Activated T-cell treated with anti-CD3 and anti-CD28 coated beads, Interleukin-2, amount 50 U/mL, for 4 hours (primary cell): ENCODE data around the gene DCST2. TPM values are rescaled to one million over a fixed set of nuclear protein-coding genes. Genes with fewer than 3 reads are reported as not detected.

Source experiments
- ATAC-seq, 2 donors: fragments of 200-7000 bp; cut with Tn5 transposase; one replicate each; pipeline ENCODE4 v1.10.0; 2021
- DNase-seq: peaks from one replicate; pipeline ENCODE4 v3.0.0-alpha.2; 2020
- H3K27me3 Mint-ChIP-seq: one replicate; pipeline ENCODE4 v1.8.0; 2021; ENCODE audit warnings: low read depth, mixed read lengths
- H3K36me3 Mint-ChIP-seq: one replicate; pipeline ENCODE4 v1.8.0; 2022; ENCODE audit warnings: mixed read lengths; ENCODE audit not compliant: insufficient read depth
- H3K4me1 Mint-ChIP-seq: one replicate; pipeline ENCODE4 v1.8.0; 2021; ENCODE audit warnings: low read depth, mixed read lengths
- H3K4me3 Mint-ChIP-seq: one replicate; pipeline ENCODE4 v1.8.0; 2021; ENCODE audit warnings: mild to moderate bottlenecking, moderate library complexity, mixed read lengths
- H3K9me3 Mint-ChIP-seq: one replicate; pipeline ENCODE4 v1.8.0; 2021; ENCODE audit warnings: mixed read lengths
- total RNA-seq, 3 donors: library from RNA; stranded (reverse); gene quantifications; one replicate each; pipeline ENCODE4 v1.2.1, GENCODE V29; 2021

DCST2 gene
- total RNA-seq, 3 donors from 2014 or later, result 0.08 TPM; not detected in 2

- no peak overlapping the region for H3K4me3 Mint-ChIP-seq
- H3K27me3 Mint-ChIP-seq, result peaks cover 1% of the 10 kb centered on the region
- no peaks in the 10 kb centered on the region for H3K4me1 Mint-ChIP-seq
- ATAC-seq (no peak), DNase-seq (no peak)
- no peaks in the 10 kb centered on the region for H3K36me3 Mint-ChIP-seq
- H3K9me3 Mint-ChIP-seq, result no peaks in the 10 kb centered on the region
Observed at GRCh38 chr1:155032886-155033285, 695 bp downstream of the DCST2 start.

DNA sequence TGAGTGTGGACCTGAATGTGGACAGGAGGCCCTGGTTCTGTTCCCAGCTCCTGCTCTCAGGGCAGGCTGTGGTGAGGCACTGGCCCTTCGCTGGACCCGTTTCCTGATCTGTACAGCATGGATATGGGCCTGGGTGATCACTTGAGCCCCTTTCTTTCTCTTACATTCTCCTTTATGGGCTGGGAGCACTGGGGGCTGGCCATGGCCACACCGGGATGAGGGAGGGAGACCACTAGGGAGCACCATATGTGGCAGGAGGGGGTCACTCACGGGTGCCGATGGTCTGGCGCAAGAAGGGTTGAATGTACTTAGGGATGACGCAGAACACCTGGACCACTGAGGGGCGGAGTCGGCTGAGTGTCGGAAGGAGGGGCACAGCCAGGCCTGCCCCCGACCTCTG is 2.7 kb downstream of the DCST2 start:
- ATAC-seq, result no peak
- Mint-ChIP-seq H3K4me3 (no peak overlapping the region), H3K4me1 (no peaks in the 10 kb centered on the region), H3K9me3 (no peaks in the 10 kb centered on the region), H3K36me3 (no peaks in the 10 kb centered on the region), H3K27me3 (peaks cover 1% of the 10 kb centered on the region)
- DNase-seq, result no peak

DNA sequence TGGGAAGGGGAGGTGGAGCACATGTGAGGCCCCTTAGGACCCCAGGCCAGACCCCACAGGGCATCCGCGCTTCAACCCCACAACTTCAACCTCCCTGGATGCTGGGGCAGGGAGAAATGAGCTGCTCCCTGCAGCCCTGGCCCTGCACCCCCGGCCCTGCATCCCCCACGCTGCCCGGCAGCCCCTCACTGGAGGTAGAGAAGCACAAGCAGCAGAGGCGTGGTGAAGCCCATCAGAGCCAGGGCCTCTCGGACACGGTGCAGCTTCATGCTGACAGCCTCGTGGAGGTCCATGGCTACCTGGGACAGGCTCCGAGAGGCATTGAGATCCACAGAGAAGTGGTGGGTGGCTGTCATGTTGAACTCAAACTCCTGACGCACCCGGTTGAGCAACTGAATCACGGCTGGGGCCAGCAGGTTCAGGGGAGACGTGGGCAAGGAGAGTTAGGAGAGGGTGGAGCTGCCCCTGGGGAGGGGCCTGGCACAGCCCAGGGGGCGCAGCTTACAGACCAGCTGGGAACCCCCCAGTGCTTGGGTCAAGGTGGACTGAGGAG is 3.3 kb downstream of the DCST2 start:
- Mint-ChIP-seq H3K4me3 (no peak overlapping the region), H3K27me3 (peaks cover 1% of the 10 kb centered on the region)
- ATAC-seq, result no peak

GRCh38 chr1:155029513-155030242 is 3.9 kb downstream of the DCST2 start:
- no peak for ATAC-seq
- H3K27me3 Mint-ChIP-seq, result peaks cover 1% of the 10 kb centered on the region

More for the DNA sequence above, 3.3 kb downstream of the DCST2 start:
- DNase-seq, result no peak
- Mint-ChIP-seq H3K36me3 (no peaks in the 10 kb centered on the region), H3K4me1 (no peaks in the 10 kb centered on the region), H3K9me3 (no peaks in the 10 kb centered on the region)

DNA sequence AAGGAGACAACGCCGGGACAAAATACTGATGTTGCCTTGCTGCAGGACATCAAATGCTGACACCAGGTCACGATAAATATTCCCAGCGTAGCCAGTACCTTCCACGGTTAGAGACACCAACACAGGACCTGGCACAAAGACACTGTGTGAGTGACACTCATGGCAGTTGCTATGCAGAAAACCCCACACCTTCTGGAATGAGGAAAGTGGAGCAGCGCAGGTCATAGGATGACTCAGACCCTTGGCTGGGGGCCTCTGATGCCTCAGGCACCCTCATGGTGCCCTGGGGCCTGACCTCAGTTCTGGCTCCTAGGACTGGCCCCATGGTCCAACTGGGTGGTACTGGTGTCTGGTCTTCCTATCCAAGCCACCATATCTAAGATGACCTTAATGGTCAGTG is 7.0 kb downstream of the DCST2 start:
- DNase-seq (no peak), ATAC-seq (no peak)
- no peaks in the 10 kb centered on the region for H3K36me3 Mint-ChIP-seq
- no peak overlapping the region for H3K4me3 Mint-ChIP-seq
- peaks cover 1% of the 10 kb centered on the region for H3K27me3 Mint-ChIP-seq
- H3K9me3 Mint-ChIP-seq, result no peaks in the 10 kb centered on the region
- H3K4me1 Mint-ChIP-seq, result no peaks in the 10 kb centered on the region

More at GRCh38 chr1:155029513-155030242, 3.9 kb downstream of the DCST2 start:
- Mint-ChIP-seq H3K4me1 (no peaks in the 10 kb centered on the region), H3K36me3 (no peaks in the 10 kb centered on the region), H3K4me3 (no peak overlapping the region), H3K9me3 (no peaks in the 10 kb centered on the region)
- no peak for DNase-seq

GRCh38 chr1:155026154-155026553 is 7.4 kb downstream of the DCST2 start:
- Mint-ChIP-seq H3K36me3 (no peaks in the 10 kb centered on the region), H3K4me3 (no peak overlapping the region), H3K27me3 (peaks cover 1% of the 10 kb centered on the region), H3K9me3 (no peaks in the 10 kb centered on the region), H3K4me1 (no peaks in the 10 kb centered on the region)
- DNase-seq (no peak), ATAC-seq (no peak)

- DNase-seq, result no peak
- Mint-ChIP-seq H3K27me3 (no peaks in the 10 kb centered on the region), H3K36me3 (no peaks in the 10 kb centered on the region), H3K9me3 (no peaks in the 10 kb centered on the region), H3K4me1 (peaks cover 9% of the 10 kb centered on the region), H3K4me3 (no peak overlapping the region)
- no peak for ATAC-seq
Observed at GRCh38 chr1:155024315-155024714, 9.3 kb downstream of the DCST2 start.

DNA sequence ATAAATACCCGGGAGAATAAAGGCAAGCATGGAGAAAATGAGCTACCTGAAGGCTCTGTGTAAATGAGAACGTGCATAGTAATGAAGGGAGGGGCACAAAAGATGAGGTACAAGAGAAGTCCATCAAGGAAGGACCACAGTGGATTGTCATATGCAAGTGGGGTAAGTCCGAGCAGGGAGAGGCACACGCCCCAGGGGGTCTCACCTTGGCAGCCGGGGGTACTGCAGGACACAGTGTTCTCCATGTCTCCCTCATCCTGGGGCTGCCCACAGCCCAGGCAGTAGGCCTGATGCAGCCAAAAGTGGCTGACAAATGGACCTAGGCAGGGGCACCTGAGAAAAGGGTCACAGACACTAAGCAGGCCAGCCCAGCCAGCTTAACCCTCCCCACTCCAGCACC is 10.0 kb downstream of the DCST2 start:
- no peaks in the 10 kb centered on the region for H3K36me3 Mint-ChIP-seq
- ATAC-seq (no peak), DNase-seq (no peak)
- peaks cover 14% of the 10 kb centered on the region for H3K4me1 Mint-ChIP-seq
- no peaks in the 10 kb centered on the region for H3K9me3 Mint-ChIP-seq
- H3K4me3 Mint-ChIP-seq, result no peak overlapping the region
- H3K27me3 Mint-ChIP-seq, result no peaks in the 10 kb centered on the region

- no peaks in the 10 kb centered on the region for H3K36me3 Mint-ChIP-seq
- H3K4me1 Mint-ChIP-seq, result peaks cover 16% of the 10 kb centered on the region
- no peaks in the 10 kb centered on the region for H3K9me3 Mint-ChIP-seq
- ATAC-seq (no peak), DNase-seq (no peak)
- no peak overlapping the region for H3K4me3 Mint-ChIP-seq
- no peaks in the 10 kb centered on the region for H3K27me3 Mint-ChIP-seq
Observed at GRCh38 chr1:155022927-155023236, 10.7 kb downstream of the DCST2 start.

- ATAC-seq (no peak), DNase-seq (no peak)
- H3K4me1 Mint-ChIP-seq, result peaks cover 20% of the 10 kb centered on the region
- H3K9me3 Mint-ChIP-seq, result no peaks in the 10 kb centered on the region
- no peak overlapping the region for H3K4me3 Mint-ChIP-seq
- no peaks in the 10 kb centered on the region for H3K36me3 Mint-ChIP-seq
- no peaks in the 10 kb centered on the region for H3K27me3 Mint-ChIP-seq
Observed at GRCh38 chr1:155022136-155022926, 11.2 kb downstream of the DCST2 start.

DNA sequence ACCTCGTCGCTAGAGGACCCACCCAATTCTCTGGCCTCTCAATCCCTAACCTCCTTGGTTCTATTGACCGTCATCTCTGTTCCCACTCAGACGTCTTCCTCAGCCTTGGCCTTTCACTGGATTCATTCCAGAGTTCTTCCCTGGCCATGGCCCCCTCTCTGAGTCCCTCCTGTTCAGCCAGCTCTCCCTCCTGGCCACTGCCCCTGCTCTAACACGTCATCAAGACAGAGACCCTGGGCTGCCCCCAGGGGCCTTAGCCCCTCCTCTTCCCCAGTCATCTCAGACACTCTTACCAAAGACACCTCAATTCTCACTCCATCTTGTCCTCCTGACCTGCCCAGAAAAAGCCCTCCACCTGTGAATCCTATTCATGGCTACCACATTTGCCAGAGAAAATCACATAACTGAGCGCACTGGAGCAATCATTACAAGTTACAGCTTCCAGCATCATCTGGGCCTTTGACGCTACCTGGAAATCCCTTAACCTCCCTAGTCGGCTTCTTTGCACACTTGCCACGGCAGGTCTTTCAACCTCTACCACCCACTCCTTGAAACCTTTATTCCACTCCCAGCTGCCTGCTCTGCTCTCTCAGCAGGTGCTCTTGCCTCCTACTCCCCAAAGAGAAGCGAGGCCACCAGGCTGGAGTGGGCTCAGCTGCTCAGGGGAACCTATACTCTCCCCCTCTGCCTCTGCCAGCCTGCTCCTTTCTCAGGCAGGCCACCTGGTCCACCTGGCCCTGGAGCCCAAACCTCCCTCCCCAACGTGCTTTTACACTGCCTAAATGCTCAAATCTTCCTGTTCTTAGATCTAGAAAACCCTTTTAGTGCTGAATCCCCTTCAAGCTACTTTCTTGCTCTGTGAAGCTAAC is 14.0 kb downstream of the DCST2 start:
- no peaks in the 10 kb centered on the region for H3K9me3 Mint-ChIP-seq
- H3K36me3 Mint-ChIP-seq, result no peaks in the 10 kb centered on the region
- no peak for ATAC-seq
- no peak overlapping the region for H3K4me3 Mint-ChIP-seq
- H3K27me3 Mint-ChIP-seq, result no peaks in the 10 kb centered on the region
- DNase-seq, result no peak
- peaks cover 42% of the 10 kb centered on the region for H3K4me1 Mint-ChIP-seq

DNA sequence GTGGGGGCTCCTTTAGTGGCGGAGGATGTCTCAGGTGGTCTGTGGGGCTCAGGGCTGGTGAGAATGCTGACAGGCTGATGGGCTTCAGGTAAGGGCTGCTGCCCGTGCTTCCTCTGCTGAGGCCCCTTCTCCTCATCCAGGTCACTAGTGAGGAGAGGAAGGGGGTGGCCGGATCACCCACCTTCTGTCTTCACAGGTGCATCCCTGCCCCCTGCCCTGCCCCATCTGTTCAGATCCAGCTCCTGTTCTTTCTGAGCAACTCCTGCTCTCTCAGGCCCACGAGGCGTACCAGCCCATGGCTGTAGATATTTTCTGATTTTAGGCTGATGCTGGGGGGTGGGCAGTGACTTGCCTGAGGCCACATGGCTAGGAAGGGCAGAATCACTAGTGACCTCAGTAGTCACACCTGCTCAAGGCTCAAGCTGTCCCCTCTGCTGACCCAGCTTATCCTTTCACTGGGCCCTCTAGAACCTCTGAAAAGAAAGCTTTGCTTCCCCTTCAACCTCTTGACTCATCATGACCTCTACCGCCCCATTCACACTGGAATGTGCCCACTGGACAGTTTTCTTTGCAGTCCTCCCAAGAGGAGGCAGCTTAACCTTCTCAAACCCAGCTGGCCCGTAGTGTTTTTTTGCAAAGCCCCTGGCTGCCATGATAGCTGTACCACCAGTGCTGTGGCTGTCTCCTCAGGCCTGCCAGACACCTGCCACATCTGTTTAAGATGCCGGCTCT is 14.8 kb downstream of the DCST2 start:
- no peak overlapping the region for H3K4me3 Mint-ChIP-seq
- H3K27me3 Mint-ChIP-seq, result no peaks in the 10 kb centered on the region
- H3K36me3 Mint-ChIP-seq, result no peaks in the 10 kb centered on the region
- no peaks in the 10 kb centered on the region for H3K9me3 Mint-ChIP-seq
- peaks cover 51% of the 10 kb centered on the region for H3K4me1 Mint-ChIP-seq
- DNase-seq (no peak), ATAC-seq (no peak)

- DNase-seq, result no peak
- H3K9me3 Mint-ChIP-seq, result no peaks in the 10 kb centered on the region
- H3K4me1 Mint-ChIP-seq, result peaks cover 58% of the 10 kb centered on the region
- ATAC-seq, result peak in 1 of 2 donors; percentile 0
- H3K36me3 Mint-ChIP-seq, result no peaks in the 10 kb centered on the region
- peak overlapping the region; percentile 53 for H3K4me3 Mint-ChIP-seq
- no peaks in the 10 kb centered on the region for H3K27me3 Mint-ChIP-seq
Observed at GRCh38 chr1:155017946-155018316, 15.7 kb downstream of the DCST2 start.
